GM12892 (cell line): ENCODE results near the gene GTSF1L.

ENCODE experiments used
- POLR2AphosphoS5 ChIP-seq: IDR thresholded peaks from 2 replicates; pipeline ENCODE4 v1.6.1; 2011; ENCODE audit warnings: low read depth, low read length, control low read depth
- TAF1 ChIP-seq: IDR thresholded peaks from 2 replicates; pipeline ENCODE4 v1.6.1; 2011; ENCODE audit warnings: low read depth, mild to moderate bottlenecking, control low read depth, low read length, borderline replicate concordance

- TF ChIP-seq POLR2AphosphoS5 = no peak
- no peak for TF ChIP-seq TAF1
Observed at GRCh38 chr20:43766917-43767316, 40.1 kb upstream of the GTSF1L start.
